A673 (cell line): ENCODE measurements around the gene TSC22D3. TPM values are rescaled to one million over a fixed set of nuclear protein-coding genes. Genes with fewer than 3 reads are reported as not detected.
"Not testable (repeated sequence)": the region's sequence is repeated elsewhere in the genome, so short reads cannot be mapped to it uniquely, and the experiment has no call there.

ENCODE experiments used
- BruUV-seq: library from RNA; stranded (reverse); fragments of 400-500 nt; replicated peaks from 2 replicates; lab custom pipeline; 2021; lab: Mats Ljungman, UMichigan
- CTCF ChIA-PET: fragments of 300-600 bp; sonication (Branson Sonifier 250); formaldehyde crosslinking; loops from one replicate; lab custom pipeline; 2022; ENCODE audit warnings: antibody characterized with exemption; lab: Charles Lee
- POLR2A ChIA-PET: fragments of 300-600 bp; sonication (Branson Sonifier 250); formaldehyde crosslinking; loops from one replicate; lab custom pipeline; 2022; ENCODE audit warnings: antibody characterized with exemption; ENCODE audit not compliant: low non-redundant PET; lab: Charles Lee
- DNase-seq: peaks from one replicate; pipeline ENCODE4 v3.0.0-alpha.2; 2015; ENCODE audit warnings: low spot score
- H3K27ac ChIP-seq: fragments of 200-600 bp; sonication (generic); 2 replicates; pipeline ENCODE4 v1.5.1; 2016; ENCODE audit warnings: mixed run types, low read depth, mild to moderate bottlenecking, mixed read lengths, antibody characterized with exemption, low read length; ENCODE audit not compliant: poor library complexity, severe bottlenecking
- H3K27me3 ChIP-seq: fragments of 200-600 bp; sonication (generic); replicated peaks from 2 replicates; pipeline ENCODE4 v1.6.1; 2017; ENCODE audit warnings: mixed run types, low read depth, mild to moderate bottlenecking, mixed read lengths, antibody characterized with exemption, low read length; ENCODE audit not compliant: insufficient read depth, poor library complexity
- H3K36me3 ChIP-seq: fragments of 200-600 bp; sonication (generic); 2 replicates; pipeline ENCODE4 v1.6.1; 2016; ENCODE audit warnings: mixed run types, mild to moderate bottlenecking, mixed read lengths, antibody characterized with exemption, low read length; ENCODE audit not compliant: insufficient read depth, poor library complexity, severe bottlenecking
- H3K4me1 ChIP-seq: fragments of 200-600 bp; sonication (generic); 2 replicates; pipeline ENCODE4 v1.6.1; 2017; ENCODE audit warnings: mixed run types, mild to moderate bottlenecking, mixed read lengths, antibody characterized with exemption, low read length; ENCODE audit not compliant: insufficient read depth, poor library complexity, severe bottlenecking
- H3K4me3 ChIP-seq: fragments of 200-600 bp; sonication (generic); 2 replicates; pipeline ENCODE4 v1.5.1; 2016; ENCODE audit warnings: low read depth, mixed run types, mild to moderate bottlenecking, mixed read lengths, low read length; ENCODE audit not compliant: poor library complexity, severe bottlenecking
- H3K9me3 ChIP-seq: fragments of 200-600 bp; sonication (generic); 2 replicates; pipeline ENCODE4 v1.6.1; 2016; ENCODE audit warnings: mixed run types, low read depth, mild to moderate bottlenecking, mixed read lengths, antibody characterized with exemption, low read length; ENCODE audit not compliant: poor library complexity, severe bottlenecking
- CTCF ChIP-seq: fragments of 300-800, 200-600 bp; sonication (generic); conservative IDR thresholded peaks from 2 replicates; pipeline ENCODE4 v1.5.1; 2017; ENCODE audit warnings: low read depth, mild to moderate bottlenecking, antibody characterized with exemption, low read length, moderate library complexity, mixed read lengths
- EZH2 ChIP-seq: fragments of 200-600 bp; sonication (generic); IDR thresholded peaks from 2 replicates; pipeline ENCODE4 v1.6.1; 2017; ENCODE audit warnings: borderline replicate concordance, low read depth, mild to moderate bottlenecking, mixed read lengths, antibody characterized with exemption, low read length; ENCODE audit not compliant: poor library complexity, severe bottlenecking
- intact Hi-C: fragments of 100-400 bp; cut with micrococcal nuclease; formaldehyde crosslinking; loops from one replicate; pipeline ENCODE4 v1.10.0; 2022; ENCODE audit not compliant: unreplicated experiment
- total RNA-seq: library from RNA; stranded (reverse); gene quantifications from 2 replicates; pipeline ENCODE4 v1.2.3, GENCODE V29; 2021

The TSC22D3 gene
- total RNA-seq, 1 experiment from 2014 or later: 10.6 TPM

- peaks cover 1% of the 10 kb centered on the region for H3K27me3 ChIP-seq
- POLR2A ChIA-PET: no interaction called here
- H3K4me1 ChIP-seq: peaks cover 19% of the 10 kb centered on the region
- H3K9me3 ChIP-seq: no peaks in the 10 kb centered on the region
- no peak for TF ChIP-seq EZH2
- H3K36me3 ChIP-seq: no peaks in the 10 kb centered on the region
- intact Hi-C loops: no loop called here
- CTCF ChIA-PET: no interaction called here
- DNase-seq: no peak
- no peak overlapping the region for H3K4me3 ChIP-seq
- no TSS peak for BruUV-seq
- no peak overlapping the region for H3K27ac ChIP-seq
Measured at GRCh38 chrX:107669885-107670628, 105.5 kb downstream of the TSC22D3 start.

- H3K9me3 ChIP-seq: no peaks in the 10 kb centered on the region
- no peak overlapping the region for H3K4me3 ChIP-seq
- H3K36me3 ChIP-seq: no peaks in the 10 kb centered on the region
- ChIA-PET POLR2A (no interaction called here), CTCF (no interaction called here)
- H3K4me1 ChIP-seq: peaks cover 13% of the 10 kb centered on the region
- no peak overlapping the region for H3K27ac ChIP-seq
- intact Hi-C loops: no loop called here
- TF ChIP-seq EZH2: no peak
- TF ChIP-seq CTCF: no peak
- no TSS peak for BruUV-seq
- no peaks in the 10 kb centered on the region for H3K27me3 ChIP-seq
- no peak for DNase-seq
Measured at GRCh38 chrX:107669261-107669660, 106.3 kb downstream of the TSC22D3 start.

GRCh38 chrX:107668710-107669109 lies 106.9 kb downstream of the TSC22D3 start:
- DNase-seq, intact Hi-C loops, BruUV-seq, H3K4me3 ChIP-seq, H3K9me3 ChIP-seq, CTCF ChIA-PET, H3K27ac ChIP-seq, H3K36me3 ChIP-seq, H3K4me1 ChIP-seq, POLR2A ChIA-PET, H3K27me3 ChIP-seq: not testable (repeated sequence)

GRCh38 chrX:107667426-107667825 lies 108.2 kb downstream of the TSC22D3 start:
- Histone ChIP-seq H3K36me3 (no peaks in the 10 kb centered on the region), H3K9me3 (no peaks in the 10 kb centered on the region), H3K27ac (no peak overlapping the region), H3K4me1 (no peaks in the 10 kb centered on the region), H3K4me3 (no peak overlapping the region), H3K27me3 (no peaks in the 10 kb centered on the region)
- no peak for DNase-seq
- CTCF ChIA-PET: no interaction called here
- POLR2A ChIA-PET: no interaction called here
- intact Hi-C loops: no loop called here
- no peak for TF ChIP-seq CTCF
- TF ChIP-seq EZH2: no peak
- BruUV-seq: no TSS peak
